Endothelial cell of umbilical vein (primary cell): Measurements from ENCODE around the gene NAGPA. TPM values are rescaled to one million over a fixed set of nuclear protein-coding genes. Genes with fewer than 3 reads are reported as not detected.

Experiments
- BruUV-seq: library from RNA; stranded (reverse); fragments of 400-500 nt; replicated peaks from 2 replicates; lab custom pipeline; 2021; lab: Mats Ljungman, UMichigan
- CTCF ChIA-PET: fragments of 300-600, 350-600 bp; sonication (Branson Sonifier 250); formaldehyde crosslinking; loops from one replicate; lab custom pipeline; 2021; ENCODE audit warnings: antibody characterized with exemption, inconsistent platforms; lab: Charles Lee
- POLR2A ChIA-PET: fragments of 300-600, 350-600 bp; sonication (Branson Sonifier 250); formaldehyde crosslinking; loops from one replicate; lab custom pipeline; 2021; ENCODE audit warnings: antibody characterized with exemption, inconsistent platforms; lab: Charles Lee
- DNase-seq: peaks from one replicate; pipeline ENCODE4 v3.0.0-alpha.2; 2011; ENCODE audit warnings: low read depth, low spot score
- FAIRE-seq: peaks from 2 replicates; lab custom pipeline; 2011; peaks lifted over from hg19 to GRCh38; lab: Jason Lieb, UNC
- H2AFZ ChIP-seq: 2 replicates; pipeline ENCODE4 v1.6.0; 2012; ENCODE audit warnings: low read depth, low read length, control low read depth, inconsistent platforms
- H3K27ac ChIP-seq: 2 replicates; pipeline ENCODE4 v1.5.1; 2011; ENCODE audit warnings: low read depth, mild to moderate bottlenecking, control low read depth, low read length, moderate library complexity; ENCODE audit not compliant: insufficient read depth
- H3K27me3 ChIP-seq, 2 experiments: 2 replicates each; pipeline versions ENCODE4 v1.6.0 to v1.6.1; 2011; ENCODE audit warnings: low read length in 2 of 2, mixed read lengths in 1 of 2; ENCODE audit not compliant: control insufficient read depth in 2 of 2, insufficient read depth in 2 of 2
- H3K36me3 ChIP-seq, 2 experiments: 2 replicates in 1 of 2; 3 replicates in 1 of 2; pipeline ENCODE4 v1.5.1; 2011; ENCODE audit warnings: low read length in 2 of 2, mild to moderate bottlenecking in 1 of 2, moderate library complexity in 1 of 2; ENCODE audit not compliant: control insufficient read depth in 2 of 2, insufficient read depth in 2 of 2; ENCODE audit errors: extremely low read depth in 1 of 2
- H3K4me1 ChIP-seq: 3 replicates; pipeline ENCODE4 v1.5.1; 2011; ENCODE audit warnings: mild to moderate bottlenecking, low read length; ENCODE audit not compliant: control insufficient read depth, insufficient read depth; ENCODE audit errors: extremely low read depth
- H3K4me2 ChIP-seq: 2 replicates; pipeline ENCODE4 v1.6.1; 2011; ENCODE audit warnings: low read length, control low read depth, mixed read lengths; ENCODE audit not compliant: insufficient read depth
- H3K4me3 ChIP-seq, 3 experiments: fragments of 200-600 bp in 1 of 3; sonication (generic), shearing (Covaris generic) in 1 of 3; replicated peaks in 1 of 3; 2 replicates each; pipeline ENCODE4 v1.5.1; 2011 to 2016; ENCODE audit warnings: control low read depth in 3 of 3, low read length in 3 of 3, mild to moderate bottlenecking in 2 of 3, inconsistent platforms in 1 of 3, low read depth in 1 of 3, moderate library complexity in 1 of 3; ENCODE audit not compliant: insufficient read depth in 1 of 3
- H3K79me2 ChIP-seq: 2 replicates; pipeline ENCODE4 v1.6.0; 2012; ENCODE audit warnings: low read length, inconsistent platforms; ENCODE audit not compliant: control insufficient read depth, insufficient read depth
- H3K9ac ChIP-seq: replicated peaks from 2 replicates; pipeline ENCODE3; 2011; ENCODE audit warnings: low read length, control low read depth; ENCODE audit not compliant: insufficient read depth; ENCODE audit errors: extremely low read depth
- H3K9me1 ChIP-seq: replicated peaks from 3 replicates; pipeline ENCODE4 v1.6.0; 2011; ENCODE audit warnings: mild to moderate bottlenecking, low read length; ENCODE audit not compliant: control insufficient read depth, insufficient read depth; ENCODE audit errors: extremely low read depth
- H3K9me3 ChIP-seq: replicated peaks from 2 replicates; pipeline ENCODE4 v1.5.1; 2012; ENCODE audit warnings: low read length, inconsistent platforms; ENCODE audit not compliant: control insufficient read depth, insufficient read depth
- H4K20me1 ChIP-seq: replicated peaks from 2 replicates; pipeline ENCODE3; 2011; ENCODE audit warnings: mild to moderate bottlenecking, low read length; ENCODE audit not compliant: control insufficient read depth, insufficient read depth; ENCODE audit errors: extremely low read depth
- EZH2 ChIP-seq: IDR thresholded peaks from 2 replicates; pipeline ENCODE4 v1.6.1; 2012; ENCODE audit warnings: borderline replicate concordance, low read depth, mild to moderate bottlenecking, moderate library complexity, low read length, inconsistent platforms; ENCODE audit not compliant: severe bottlenecking
- FOS ChIP-seq: IDR thresholded peaks from 2 replicates; pipeline ENCODE4 v1.6.1; 2011; ENCODE audit warnings: mild to moderate bottlenecking, low read length, moderate library complexity, borderline replicate concordance; ENCODE audit not compliant: insufficient read depth
- GATA2 ChIP-seq: IDR thresholded peaks from 2 replicates; pipeline ENCODE4 v1.7.0; 2011; ENCODE audit warnings: low read depth, mild to moderate bottlenecking, moderate library complexity, mixed read lengths, low read length; ENCODE audit not compliant: insufficient read length, insufficient read depth
- POLR2A ChIP-seq: IDR thresholded peaks from 2 replicates; pipeline ENCODE4 v1.6.1; 2012; ENCODE audit warnings: low read depth, mild to moderate bottlenecking, control low read depth, low read length
- dilution Hi-C: fragments of 300-500 bp; cut with MboI; formaldehyde crosslinking; loops from one replicate; pipeline ENCODE4 v1.15.0; 2019; ENCODE audit warnings: low sequenced_read_pairs; ENCODE audit not compliant: extremely low pct_ligation_motif_present
- intact Hi-C: fragments of 100-400 bp; cut with micrococcal nuclease; formaldehyde crosslinking; loops from one replicate; pipeline ENCODE4 v1.10.0; 2022
- polyA plus RNA-seq, 4 experiments: library from polyadenylated mRNA; depleted of rRNA in 3 of 4; stranded (reverse) in 3 of 4; unstranded in 1 of 4; fragments of >200 nt; gene quantifications; 2 replicates each; pipeline versions ENCODE4 v1.2.1 to v1.2.3, GENCODE V29; 2011 to 2012; ENCODE audit warnings: missing spikeins in 1 of 4
- total RNA-seq: library from RNA; stranded (reverse); gene quantifications from 2 replicates; pipeline ENCODE4 v1.2.3, GENCODE V29; 2021
- TF ChIP-seq, protein P1 (sequence below): IDR thresholded peaks from 2 replicates; pipeline ENCODE4 v1.6.1; 2011; ENCODE audit not compliant: insufficient read depth, insufficient read length

The NAGPA gene
- total and polyA plus RNA-seq, 2 donors (not counting 3 experiments of a cell fraction or from before 2014, with no cell fraction given) = 29.6 to 29.9 TPM

GRCh38 chr16:4981473-4981872 is 52.3 kb downstream of the NAGPA start:
- intact Hi-C loops (no loop called here), dilution Hi-C loops (no loop called here)
- no peaks in the 10 kb centered on the region for H3K4me1 ChIP-seq
- H3K4me2 ChIP-seq = no peak overlapping the region
- ChIA-PET CTCF (interaction anchor here (0.5 kb wide), 1 partner anchor 1293 kb away, joined by 3 read pairs; no protein-coding TSS in a partner anchor), POLR2A (no interaction called here)
- BruUV-seq = no TSS peak
- H4K20me1 ChIP-seq = no peaks in the 10 kb centered on the region
- FAIRE-seq = no peak
- H3K9me3 ChIP-seq = no peaks in the 10 kb centered on the region
- H3K9ac ChIP-seq = no peak overlapping the region
- DNase-seq = no peak
- H3K27ac ChIP-seq = no peak overlapping the region
- no peaks in the 10 kb centered on the region for H3K9me1 ChIP-seq
- H3K36me3 ChIP-seq = no peaks in the 10 kb centered on the region
- H3K27me3 ChIP-seq = peaks cover 0 to 2% of the 10 kb centered on the region in 2 experiments
- no peaks in the 10 kb centered on the region for H3K79me2 ChIP-seq
- no peak overlapping the region for H3K4me3 ChIP-seq
- no peak overlapping the region for H2AFZ ChIP-seq
- TF ChIP-seq, protein P1, sequence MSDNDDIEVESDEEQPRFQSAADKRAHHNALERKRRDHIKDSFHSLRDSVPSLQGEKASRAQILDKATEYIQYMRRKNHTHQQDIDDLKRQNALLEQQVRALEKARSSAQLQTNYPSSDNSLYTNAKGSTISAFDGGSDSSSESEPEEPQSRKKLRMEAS = no peak
- TF ChIP-seq EZH2 (no peak), GATA2 (no peak), FOS (no peak)

DNA sequence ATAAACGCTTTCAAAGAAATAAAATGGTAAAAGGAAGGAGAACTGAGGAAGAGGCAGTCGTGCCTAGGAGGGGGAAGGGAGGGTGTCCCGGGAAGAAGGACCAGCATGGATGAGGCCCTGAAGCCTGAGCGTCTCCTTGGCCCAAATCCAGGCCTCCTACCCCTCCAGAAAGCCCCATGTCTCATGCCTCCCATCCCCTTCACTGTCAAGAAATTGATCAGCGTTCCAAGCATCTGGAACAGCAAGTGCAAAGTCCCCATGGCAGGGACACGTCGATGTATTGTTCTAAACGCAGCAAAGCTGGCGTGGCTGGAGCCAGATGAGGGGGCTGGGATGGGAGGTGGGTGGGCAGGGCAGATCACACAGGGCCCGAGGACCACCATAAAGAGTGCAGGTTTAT is 53.0 kb downstream of the NAGPA start:
- dilution Hi-C loops (no loop called here), intact Hi-C loops (no loop called here)
- Histone ChIP-seq H3K9ac (no peak overlapping the region), H2AFZ (no peak overlapping the region), H4K20me1 (no peaks in the 10 kb centered on the region), H3K4me3 (no peak overlapping the region), H3K9me1 (no peaks in the 10 kb centered on the region), H3K4me1 (no peaks in the 10 kb centered on the region), H3K36me3 (no peaks in the 10 kb centered on the region), H3K27ac (no peak overlapping the region), H3K4me2 (no peak overlapping the region), H3K27me3 (peaks cover 0 to 3% of the 10 kb centered on the region in 2 experiments), H3K9me3 (no peaks in the 10 kb centered on the region), H3K79me2 (no peaks in the 10 kb centered on the region)
- no peak for FAIRE-seq
- no peak for DNase-seq
- CTCF ChIA-PET = no interaction called here
- POLR2A ChIA-PET = no interaction called here
- BruUV-seq = no TSS peak
- TF ChIP-seq POLR2A (no peak), FOS (no peak), EZH2 (no peak)
- TF ChIP-seq, protein P1 = no peak
